A673 (cell line): ENCODE data around the gene HOXA5. TPM values are rescaled to one million over a fixed set of nuclear protein-coding genes. Genes with fewer than 3 reads are reported as not detected.

Experiments
- BruUV-seq: library from RNA; stranded (reverse); fragments of 400-500 nt; replicated peaks from 2 replicates; lab custom pipeline; 2021; lab: Mats Ljungman, UMichigan
- CTCF ChIA-PET: fragments of 300-600 bp; sonication (Branson Sonifier 250); formaldehyde crosslinking; loops from one replicate; lab custom pipeline; 2022; ENCODE audit warnings: antibody characterized with exemption; lab: Charles Lee
- POLR2A ChIA-PET: fragments of 300-600 bp; sonication (Branson Sonifier 250); formaldehyde crosslinking; loops from one replicate; lab custom pipeline; 2022; ENCODE audit warnings: antibody characterized with exemption; ENCODE audit not compliant: low non-redundant PET; lab: Charles Lee
- DNase-seq: peaks from one replicate; pipeline ENCODE4 v3.0.0-alpha.2; 2015; ENCODE audit warnings: low spot score
- H3K27ac ChIP-seq: fragments of 200-600 bp; sonication (generic); 2 replicates; pipeline ENCODE4 v1.5.1; 2016; ENCODE audit warnings: mixed run types, low read depth, mild to moderate bottlenecking, mixed read lengths, antibody characterized with exemption, low read length; ENCODE audit not compliant: poor library complexity, severe bottlenecking
- H3K27me3 ChIP-seq: fragments of 200-600 bp; sonication (generic); replicated peaks from 2 replicates; pipeline ENCODE4 v1.6.1; 2017; ENCODE audit warnings: mixed run types, low read depth, mild to moderate bottlenecking, mixed read lengths, antibody characterized with exemption, low read length; ENCODE audit not compliant: insufficient read depth, poor library complexity
- H3K36me3 ChIP-seq: fragments of 200-600 bp; sonication (generic); 2 replicates; pipeline ENCODE4 v1.6.1; 2016; ENCODE audit warnings: mixed run types, mild to moderate bottlenecking, mixed read lengths, antibody characterized with exemption, low read length; ENCODE audit not compliant: insufficient read depth, poor library complexity, severe bottlenecking
- H3K4me1 ChIP-seq: fragments of 200-600 bp; sonication (generic); 2 replicates; pipeline ENCODE4 v1.6.1; 2017; ENCODE audit warnings: mixed run types, mild to moderate bottlenecking, mixed read lengths, antibody characterized with exemption, low read length; ENCODE audit not compliant: insufficient read depth, poor library complexity, severe bottlenecking
- H3K4me3 ChIP-seq: fragments of 200-600 bp; sonication (generic); 2 replicates; pipeline ENCODE4 v1.5.1; 2016; ENCODE audit warnings: low read depth, mixed run types, mild to moderate bottlenecking, mixed read lengths, low read length; ENCODE audit not compliant: poor library complexity, severe bottlenecking
- H3K9me3 ChIP-seq: fragments of 200-600 bp; sonication (generic); 2 replicates; pipeline ENCODE4 v1.6.1; 2016; ENCODE audit warnings: mixed run types, low read depth, mild to moderate bottlenecking, mixed read lengths, antibody characterized with exemption, low read length; ENCODE audit not compliant: poor library complexity, severe bottlenecking
- CTCF ChIP-seq: fragments of 300-800, 200-600 bp; sonication (generic); conservative IDR thresholded peaks from 2 replicates; pipeline ENCODE4 v1.5.1; 2017; ENCODE audit warnings: low read depth, mild to moderate bottlenecking, antibody characterized with exemption, low read length, moderate library complexity, mixed read lengths
- EZH2 ChIP-seq: fragments of 200-600 bp; sonication (generic); IDR thresholded peaks from 2 replicates; pipeline ENCODE4 v1.6.1; 2017; ENCODE audit warnings: borderline replicate concordance, low read depth, mild to moderate bottlenecking, mixed read lengths, antibody characterized with exemption, low read length; ENCODE audit not compliant: poor library complexity, severe bottlenecking
- intact Hi-C: fragments of 100-400 bp; cut with micrococcal nuclease; formaldehyde crosslinking; loops from one replicate; pipeline ENCODE4 v1.10.0; 2022; ENCODE audit not compliant: unreplicated experiment
- total RNA-seq: library from RNA; stranded (reverse); gene quantifications from 2 replicates; pipeline ENCODE4 v1.2.3, GENCODE V29; 2021

The HOXA5 gene
- total RNA-seq, 1 experiment from 2014 or later = not detected

- no peaks in the 10 kb centered on the region for H3K4me1 ChIP-seq
- POLR2A ChIA-PET = no interaction called here
- no peak overlapping the region for H3K27ac ChIP-seq
- peaks cover 100% of the 10 kb centered on the region for H3K27me3 ChIP-seq
- TF ChIP-seq CTCF (no peak), EZH2 (peak; percentile 29)
- H3K4me3 ChIP-seq = no peak overlapping the region
- H3K36me3 ChIP-seq = no peaks in the 10 kb centered on the region
- CTCF ChIA-PET = interaction anchor here (0.7 to 1.8 kb wide), 2 partner anchors 9 to 11 kb away, joined by 3 to 6 read pairs; no protein-coding TSS in a partner anchor
- intact Hi-C loops = no loop called here
- no peak for DNase-seq
- no peaks in the 10 kb centered on the region for H3K9me3 ChIP-seq
- no TSS peak for BruUV-seq
Measured at GRCh38 chr7:27186668-27187474, 43.4 kb upstream of the HOXA5 start.

- intact Hi-C loops = no loop called here
- Histone ChIP-seq H3K27me3 (peaks cover 99% of the 10 kb centered on the region), H3K9me3 (no peaks in the 10 kb centered on the region), H3K36me3 (no peaks in the 10 kb centered on the region), H3K4me1 (no peaks in the 10 kb centered on the region), H3K4me3 (no peak overlapping the region), H3K27ac (no peak overlapping the region)
- no peak for TF ChIP-seq CTCF
- no peak for TF ChIP-seq EZH2
- CTCF ChIA-PET = interaction anchor here (1.8 kb wide), 1 partner anchor 10 kb away, joined by 6 read pairs; no protein-coding TSS in a partner anchor
- BruUV-seq = no TSS peak
- DNase-seq = no peak
- POLR2A ChIA-PET = no interaction called here
Measured at GRCh38 chr7:27185854-27186667, 42.6 kb upstream of the HOXA5 start.

- H3K9me3 ChIP-seq = no peaks in the 10 kb centered on the region
- intact Hi-C loops = no loop called here
- ChIA-PET CTCF (no interaction called here), POLR2A (no interaction called here)
- H3K4me3 ChIP-seq = peak within 1 kb of the TSS; percentile 24
- no peaks in the 10 kb centered on the region for H3K36me3 ChIP-seq
- TF ChIP-seq EZH2 = no peak
- no peak for TF ChIP-seq CTCF
- DNase-seq = no peak
- no peaks in the 10 kb centered on the region for H3K4me1 ChIP-seq
- peaks cover 99% of the 10 kb centered on the region for H3K27me3 ChIP-seq
- no TSS peak for BruUV-seq
- H3K27ac ChIP-seq = no peak within 1 kb of the TSS
Measured at GRCh38 chr7:27185013-27185853, 41.8 kb upstream of the HOXA5 start, which contains the start of gene HOXA11. TSS of gene HOXA11 (minus strand) at chr7:27185232. CDS start at chr7:27185144, 88 bp downstream.
